ENCODE results near the gene PIP5K1C.
A peak's percentile ranks its signal among the peaks of the same experiment; 100 is the strongest.

PIP5K1C gene, protein sequence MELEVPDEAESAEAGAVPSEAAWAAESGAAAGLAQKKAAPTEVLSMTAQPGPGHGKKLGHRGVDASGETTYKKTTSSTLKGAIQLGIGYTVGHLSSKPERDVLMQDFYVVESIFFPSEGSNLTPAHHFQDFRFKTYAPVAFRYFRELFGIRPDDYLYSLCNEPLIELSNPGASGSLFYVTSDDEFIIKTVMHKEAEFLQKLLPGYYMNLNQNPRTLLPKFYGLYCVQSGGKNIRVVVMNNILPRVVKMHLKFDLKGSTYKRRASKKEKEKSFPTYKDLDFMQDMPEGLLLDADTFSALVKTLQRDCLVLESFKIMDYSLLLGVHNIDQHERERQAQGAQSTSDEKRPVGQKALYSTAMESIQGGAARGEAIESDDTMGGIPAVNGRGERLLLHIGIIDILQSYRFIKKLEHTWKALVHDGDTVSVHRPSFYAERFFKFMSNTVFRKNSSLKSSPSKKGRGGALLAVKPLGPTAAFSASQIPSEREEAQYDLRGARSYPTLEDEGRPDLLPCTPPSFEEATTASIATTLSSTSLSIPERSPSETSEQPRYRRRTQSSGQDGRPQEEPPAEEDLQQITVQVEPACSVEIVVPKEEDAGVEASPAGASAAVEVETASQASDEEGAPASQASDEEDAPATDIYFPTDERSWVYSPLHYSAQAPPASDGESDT

DNA sequence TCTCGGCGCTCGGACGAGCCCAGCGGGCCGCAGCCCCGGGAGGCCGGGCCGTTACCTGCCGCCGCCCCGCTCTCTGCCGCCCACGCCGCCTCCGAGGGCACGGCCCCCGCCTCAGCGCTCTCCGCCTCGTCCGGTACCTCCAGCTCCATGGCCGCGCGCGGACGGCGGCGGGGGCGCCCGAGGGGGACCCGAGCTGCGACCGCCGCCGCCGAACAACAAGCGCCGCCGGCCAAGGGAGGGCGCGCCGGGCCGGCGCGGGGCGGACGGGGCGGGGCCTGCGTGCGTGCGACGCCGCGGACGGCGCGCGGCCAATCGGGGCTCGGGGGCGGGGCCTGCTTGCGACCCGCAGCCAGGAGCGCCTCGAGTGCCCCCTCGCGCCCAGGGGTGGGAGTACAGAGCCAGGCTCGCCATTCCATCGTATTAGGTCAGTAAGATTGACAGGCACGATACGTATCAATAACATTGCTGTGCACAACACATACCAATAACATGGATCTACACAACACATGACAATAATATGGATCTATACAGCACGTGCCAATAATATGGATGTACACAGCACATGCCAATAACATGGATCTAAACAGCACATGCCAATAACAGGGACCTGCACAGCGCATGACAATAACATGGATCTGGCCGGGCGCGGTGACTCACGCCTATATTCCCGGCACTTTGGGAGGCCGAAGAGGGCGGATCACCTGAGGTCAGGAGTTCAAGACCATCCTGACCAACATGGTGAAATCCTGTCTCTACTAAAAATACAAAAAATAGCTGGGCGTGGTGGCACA is at the start of gene PIP5K1C:
TSS of gene PIP5K1C (minus strand) at position 227 of the 791 bp plus-strand sequence. CDS start at position 149, 78 bp downstream.
- DNase-seq (ENCODE audit: low read depth): peak; percentile 77
- TF ChIP-seq, protein P1, sequence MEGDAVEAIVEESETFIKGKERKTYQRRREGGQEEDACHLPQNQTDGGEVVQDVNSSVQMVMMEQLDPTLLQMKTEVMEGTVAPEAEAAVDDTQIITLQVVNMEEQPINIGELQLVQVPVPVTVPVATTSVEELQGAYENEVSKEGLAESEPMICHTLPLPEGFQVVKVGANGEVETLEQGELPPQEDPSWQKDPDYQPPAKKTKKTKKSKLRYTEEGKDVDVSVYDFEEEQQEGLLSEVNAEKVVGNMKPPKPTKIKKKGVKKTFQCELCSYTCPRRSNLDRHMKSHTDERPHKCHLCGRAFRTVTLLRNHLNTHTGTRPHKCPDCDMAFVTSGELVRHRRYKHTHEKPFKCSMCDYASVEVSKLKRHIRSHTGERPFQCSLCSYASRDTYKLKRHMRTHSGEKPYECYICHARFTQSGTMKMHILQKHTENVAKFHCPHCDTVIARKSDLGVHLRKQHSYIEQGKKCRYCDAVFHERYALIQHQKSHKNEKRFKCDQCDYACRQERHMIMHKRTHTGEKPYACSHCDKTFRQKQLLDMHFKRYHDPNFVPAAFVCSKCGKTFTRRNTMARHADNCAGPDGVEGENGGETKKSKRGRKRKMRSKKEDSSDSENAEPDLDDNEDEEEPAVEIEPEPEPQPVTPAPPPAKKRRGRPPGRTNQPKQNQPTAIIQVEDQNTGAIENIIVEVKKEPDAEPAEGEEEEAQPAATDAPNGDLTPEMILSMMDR (conservative IDR thresholded peaks at IDR 0.05; ENCODE audit: low read length): peak; percentile 65
- H3K4me3 ChIP-seq (ENCODE audit: low read length): peak within 1 kb of the TSS; percentile 85

DNA sequence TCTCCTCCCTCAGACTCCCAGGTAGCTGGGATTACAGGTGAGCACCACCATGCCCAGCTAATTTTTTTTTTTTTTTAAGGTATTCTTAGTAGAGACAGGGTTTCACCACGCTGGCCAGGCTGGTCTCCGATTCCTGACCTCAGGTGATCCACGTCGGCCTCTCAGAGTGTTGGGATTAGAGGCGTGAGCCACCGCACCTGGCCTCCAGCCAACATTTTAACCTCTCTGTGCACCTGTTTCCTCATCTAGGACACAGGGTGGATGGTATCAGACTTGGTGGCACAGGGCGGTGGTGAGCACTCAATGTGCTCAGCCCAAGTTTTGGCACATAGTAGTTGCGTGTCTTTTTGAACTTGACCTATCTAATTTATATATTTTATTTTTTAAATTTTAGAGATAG is 48.7 kb upstream of the PIP5K1C start:
- TF ChIP-seq, protein P1 (conservative IDR thresholded peaks at IDR 0.05; ENCODE audit: low read length): no peak
- H3K4me3 ChIP-seq (ENCODE audit: low read length): no peak overlapping the region
- no peak for DNase-seq (ENCODE audit: low read depth)

DNA sequence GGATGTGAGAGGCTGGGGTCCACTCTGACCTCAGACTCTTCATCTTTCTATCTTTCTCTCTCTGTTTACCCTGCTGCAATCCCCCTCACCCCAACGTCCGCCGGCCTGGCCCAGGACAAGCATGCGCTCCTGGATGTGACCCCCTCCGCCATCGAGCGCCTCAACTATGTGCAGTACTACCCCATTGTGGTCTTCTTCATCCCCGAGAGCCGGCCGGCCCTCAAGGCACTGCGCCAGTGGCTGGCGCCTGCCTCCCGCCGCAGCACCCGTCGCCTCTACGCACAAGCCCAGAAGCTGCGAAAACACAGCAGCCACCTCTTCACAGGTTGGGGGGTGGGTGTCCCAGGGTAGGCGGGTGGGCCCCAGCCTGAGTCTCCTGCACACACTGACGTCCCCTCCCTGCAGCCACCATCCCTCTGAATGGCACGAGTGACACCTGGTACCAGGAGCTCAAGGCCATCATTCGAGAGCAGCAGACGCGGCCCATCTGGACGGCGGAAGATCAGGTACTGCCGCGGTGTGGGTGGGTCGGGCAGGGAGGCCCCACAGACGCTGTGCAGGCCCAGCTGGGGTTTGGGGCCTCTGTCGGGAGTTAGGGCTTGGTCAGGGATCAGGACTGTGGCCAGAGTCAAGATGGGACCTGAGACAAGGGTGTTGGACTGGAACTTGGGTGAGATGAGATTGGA is 46.2 kb upstream of the PIP5K1C start:
- H3K4me3 ChIP-seq (ENCODE audit: low read length): no peak overlapping the region
- DNase-seq (ENCODE audit: low read depth): no peak
- TF ChIP-seq, protein P1 (conservative IDR thresholded peaks at IDR 0.05; ENCODE audit: low read length): no peak

DNA sequence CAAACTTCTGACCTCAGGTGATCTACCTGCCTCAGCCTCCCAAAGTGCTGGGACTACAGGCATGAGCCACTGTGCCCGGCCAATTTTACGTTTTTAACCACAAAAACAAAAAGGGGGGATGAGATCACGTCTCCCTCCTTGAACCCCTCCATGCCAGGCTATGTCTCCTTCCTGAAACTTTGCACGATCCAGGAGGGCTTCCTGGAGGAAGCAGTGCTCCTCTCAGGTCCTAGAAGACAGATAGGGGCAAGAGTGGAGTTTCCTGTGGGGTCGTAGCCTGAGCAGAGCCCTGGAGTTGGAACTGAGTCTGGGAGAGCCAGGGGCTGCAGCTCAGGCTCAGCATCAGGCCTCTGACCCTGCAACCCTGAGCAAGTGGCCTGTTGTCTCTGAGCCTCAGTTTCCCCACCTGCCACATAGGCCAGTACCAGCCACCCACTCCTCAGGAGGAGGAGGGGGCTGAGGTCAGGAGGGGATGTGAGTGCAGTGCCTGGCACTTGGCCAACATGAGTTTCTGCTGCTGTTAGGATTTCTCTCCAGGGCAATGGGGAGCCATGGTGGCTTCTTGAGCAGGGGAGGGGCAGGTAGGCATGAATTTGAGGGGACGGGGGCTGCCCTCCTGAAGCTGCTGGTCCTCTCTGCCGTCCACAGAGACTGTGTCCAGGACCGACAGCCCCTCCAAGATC is 45.2 kb upstream of the PIP5K1C start:
- no peak overlapping the region for H3K4me3 ChIP-seq (ENCODE audit: low read length)
- TF ChIP-seq, protein P1 (conservative IDR thresholded peaks at IDR 0.05; ENCODE audit: low read length): no peak
- DNase-seq (ENCODE audit: low read depth): no peak

DNA sequence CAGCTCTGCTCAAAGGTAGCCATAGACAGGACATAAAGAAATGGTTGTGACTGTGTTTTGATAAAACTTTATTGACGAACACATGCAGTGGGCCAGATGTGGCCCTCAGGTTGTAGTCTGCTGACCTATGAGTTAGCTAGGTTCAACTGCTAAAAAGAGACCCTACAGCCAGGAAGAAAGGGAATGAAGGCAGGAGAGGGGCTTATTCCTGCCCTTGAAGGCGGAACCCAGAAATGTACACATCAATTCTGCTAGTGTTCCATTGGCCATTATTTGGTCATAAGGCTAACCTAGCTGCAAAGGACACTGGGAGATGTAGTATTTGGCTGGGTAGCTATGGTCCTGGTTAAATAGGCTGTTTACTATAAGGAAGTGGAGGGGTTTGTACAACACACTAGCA is 43.2 kb upstream of the PIP5K1C start:
- TF ChIP-seq, protein P1 (conservative IDR thresholded peaks at IDR 0.05; ENCODE audit: low read length): no peak
- H3K4me3 ChIP-seq (ENCODE audit: low read length): no peak overlapping the region
- DNase-seq (ENCODE audit: low read depth): no peak

DNA sequence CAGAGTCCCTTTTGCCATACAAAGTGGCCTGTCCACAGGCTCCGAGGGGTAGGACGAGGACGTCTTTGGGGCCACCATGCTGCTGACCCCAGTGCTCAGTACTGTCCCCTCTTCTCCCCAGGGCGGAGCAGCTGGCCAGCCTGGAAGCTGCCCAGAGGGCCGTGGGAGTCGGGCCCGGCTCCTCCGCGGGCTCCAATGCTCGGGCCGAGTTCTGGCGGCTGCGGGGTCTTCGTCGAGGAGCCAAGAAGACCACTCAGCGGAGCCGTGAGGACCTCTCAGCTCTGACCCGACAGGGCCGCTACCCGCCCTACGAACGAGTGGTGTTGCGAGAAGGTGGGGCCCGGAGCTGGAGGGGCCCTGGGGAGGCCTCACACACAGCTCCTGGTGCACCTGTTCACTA is 40.2 kb upstream of the PIP5K1C start:
- DNase-seq (ENCODE audit: low read depth): no peak
- TF ChIP-seq, protein P1 (conservative IDR thresholded peaks at IDR 0.05; ENCODE audit: low read length): no peak
- no peak overlapping the region for H3K4me3 ChIP-seq (ENCODE audit: low read length)
